B cell (primary cell): ENCODE data around the gene PNO1. TPM values are rescaled to one million over a fixed set of nuclear protein-coding genes. Genes with fewer than 3 reads are reported as not detected.

Source experiments
- ATAC-seq: fragments of 200-7000 bp; cut with Tn5 transposase; one replicate; pipeline ENCODE4 v1.10.0; 2021; ENCODE audit warnings: low read depth, mild to moderate bottlenecking, moderate number of reproducible peaks, moderate library complexity
- CTCF ChIA-PET: fragments of 350-600 bp; sonication (Branson Sonifier 250); formaldehyde crosslinking; loops from one replicate; lab custom pipeline; 2021; ENCODE audit warnings: antibody characterized with exemption, inconsistent platforms; lab: Charles Lee
- POLR2A ChIA-PET: fragments of 350-600 bp; sonication (Branson Sonifier 250); formaldehyde crosslinking; loops from one replicate; lab custom pipeline; 2021; ENCODE audit warnings: antibody characterized with exemption; lab: Charles Lee
- DNase-seq: peaks from one replicate; pipeline ENCODE4 v3.0.0; 2013
- H2AFZ ChIP-seq: 2 replicates; pipeline ENCODE4 v1.6.1; 2012; ENCODE audit warnings: mild to moderate bottlenecking, low read depth, low read length; ENCODE audit not compliant: insufficient read depth, poor library complexity, severe bottlenecking
- H3K27ac ChIP-seq, 2 donors: 1 replicate in 1 of 2; 2 replicates in 1 of 2; pipeline ENCODE4 v1.5.1; 2012 to 2013; ENCODE audit warnings: low read length in 2 of 2, mild to moderate bottlenecking in 2 of 2, moderate library complexity in 1 of 2
- H3K27me3 ChIP-seq, 4 experiments: fragments of 200-600 bp in 1 of 4; sonication (generic) in 1 of 4; replicated peaks in 1 of 4; 1 replicate in 2 of 4; 2 replicates in 2 of 4; pipeline versions ENCODE4 v1.6.1 to v1.7.0; 2013 to 2016; ENCODE audit warnings: low read length in 3 of 4, mild to moderate bottlenecking in 2 of 4, mixed read lengths in 1 of 4, moderate library complexity in 1 of 4; ENCODE audit not compliant: insufficient read depth in 4 of 4, control insufficient read depth in 3 of 4; ENCODE audit errors: control extremely low read depth in 1 of 4
- H3K36me3 ChIP-seq, 2 experiments: replicated peaks in 1 of 2; 1 replicate in 1 of 2; 2 replicates in 1 of 2; pipeline versions ENCODE4 v1.6.1 to v1.7.1; 2013; ENCODE audit warnings: low read length in 1 of 2; ENCODE audit not compliant: insufficient read depth in 2 of 2, control insufficient read depth in 1 of 2; ENCODE audit errors: control extremely low read depth in 1 of 2, extremely low read depth in 1 of 2
- H3K4me1 ChIP-seq, 2 donors: fragments of 200-600 bp in 1 of 2; sonication (generic) in 1 of 2; 1 replicate in 1 of 2; 2 replicates in 1 of 2; pipeline versions ENCODE4 v1.5.1 to v1.6.1; 2013 to 2017; ENCODE audit warnings: low read length in 2 of 2; ENCODE audit not compliant: control insufficient read depth in 2 of 2, insufficient read depth in 2 of 2
- H3K4me2 ChIP-seq: replicated peaks from 2 replicates; pipeline ENCODE3; 2012; ENCODE audit warnings: mild to moderate bottlenecking, low read depth, low read length; ENCODE audit not compliant: poor library complexity, severe bottlenecking
- H3K4me3 ChIP-seq, 5 experiments: fragments of 200-600 bp in 1 of 5; sonication (generic) in 1 of 5; 1 replicate in 3 of 5; 2 replicates in 2 of 5; pipeline versions ENCODE4 v1.5.1 to v1.7.0; 2011 to 2016; ENCODE audit warnings: low read length in 4 of 5, mild to moderate bottlenecking in 4 of 5, low read depth in 2 of 5, control low read depth in 1 of 5, moderate library complexity in 1 of 5; ENCODE audit not compliant: insufficient read depth in 1 of 5; ENCODE audit errors: control extremely low read depth in 1 of 5, extremely low read depth in 1 of 5
- H3K79me2 ChIP-seq: fragments of 200-600 bp; sonication (generic); one replicate; pipeline ENCODE4 v1.6.0; 2016; ENCODE audit warnings: low read length; ENCODE audit not compliant: control insufficient read depth, insufficient read depth
- H3K9ac ChIP-seq: fragments of 200-600 bp; sonication (generic); 2 replicates; pipeline ENCODE4 v1.6.1; 2017; ENCODE audit warnings: mild to moderate bottlenecking, low read length, moderate library complexity
- H3K9me3 ChIP-seq, 3 donors: one replicate each; pipeline versions ENCODE4 v1.6.1 to v1.7.1; 2013; ENCODE audit warnings: low read length in 2 of 3; ENCODE audit not compliant: control insufficient read depth in 2 of 3, insufficient read depth in 1 of 3; ENCODE audit errors: control extremely low read depth in 1 of 3
- H4K20me1 ChIP-seq: 2 replicates; pipeline ENCODE4 v1.6.0; 2012; ENCODE audit warnings: mild to moderate bottlenecking, low read length; ENCODE audit not compliant: insufficient read depth, control insufficient read depth, poor library complexity, severe bottlenecking
- H3K27ac Mint-ChIP-seq: one replicate; pipeline ENCODE4 v1.8.0; 2021; ENCODE audit warnings: mixed read lengths
- H3K27me3 Mint-ChIP-seq: one replicate; pipeline ENCODE4 v1.8.0; 2021; ENCODE audit warnings: mixed read lengths
- H3K4me1 Mint-ChIP-seq: one replicate; pipeline ENCODE4 v1.8.0; 2021; ENCODE audit warnings: mixed read lengths
- H3K4me3 Mint-ChIP-seq: one replicate; pipeline ENCODE4 v1.8.0; 2021; ENCODE audit warnings: mixed read lengths
- H3K9me3 Mint-ChIP-seq: one replicate; pipeline ENCODE4 v1.8.0; 2022; ENCODE audit warnings: mixed read lengths; ENCODE audit not compliant: insufficient read depth
- EZH2 ChIP-seq: IDR thresholded peaks from 2 replicates; pipeline ENCODE4 v1.6.1; 2012; ENCODE audit warnings: borderline replicate concordance, low read depth, mild to moderate bottlenecking, moderate library complexity, low read length; ENCODE audit not compliant: insufficient read depth, poor library complexity, severe bottlenecking
- WGBS: methylation state at CpG from one replicate; pipeline ENCODE4 v1.1.5; 2013; ENCODE audit warnings: missing lambda C conversion rate; ENCODE audit not compliant: insufficient coverage; 5-methylcytosine and 5-hydroxymethylcytosine counted together
- intact Hi-C: fragments of 100-400 bp; cut with micrococcal nuclease; formaldehyde crosslinking; loops from one replicate; pipeline ENCODE4 v1.10.0; 2022
- polyA plus RNA-seq: library from polyadenylated mRNA; depleted of rRNA; stranded (reverse); fragments of >200 nt; gene quantifications from 2 replicates; pipeline ENCODE4 v1.2.3, GENCODE V29; 2012
- total RNA-seq, 2 donors: library from RNA; stranded (reverse); fragments of 120-200 nt in 1 of 2; gene quantifications; 1 replicate in 1 of 2; 2 replicates in 1 of 2; pipeline versions ENCODE4 v1.2.3 to v1.2.4, GENCODE V29; 2013 to 2022
- TF ChIP-seq, protein P1 (sequence below): fragments of 200-600 bp; IDR thresholded peaks from one replicate; pipeline ENCODE4 v1.8.0; 2022; ENCODE audit warnings: antibody characterized with exemption, mild to moderate bottlenecking

PNO1 gene
- total and polyA plus RNA-seq, 2 donors (not counting 1 experiment from before 2014, with no cell fraction given): 4.7 to 12.3 TPM

GRCh38 chr2:68124321-68124720 is 33.4 kb upstream of the PNO1 start:
- Histone ChIP-seq H3K4me2 (no peak overlapping the region), H2AFZ (no peak overlapping the region), H3K36me3 (no peaks in the 10 kb centered on the region), H4K20me1 (no peaks in the 10 kb centered on the region), H3K27ac (no peak overlapping the region), H3K79me2 (no peaks in the 10 kb centered on the region), H3K27me3 (no peaks in the 10 kb centered on the region), H3K4me3 (no peak overlapping the region), H3K9ac (no peak overlapping the region), H3K9me3 (no peaks in the 10 kb centered on the region), H3K4me1 (peaks cover 38 to 51% of the 10 kb centered on the region in 2 donors)
- 70% methylated on average over 2 of the region's 2 CpGs for WGBS
- TF ChIP-seq, protein P1, sequence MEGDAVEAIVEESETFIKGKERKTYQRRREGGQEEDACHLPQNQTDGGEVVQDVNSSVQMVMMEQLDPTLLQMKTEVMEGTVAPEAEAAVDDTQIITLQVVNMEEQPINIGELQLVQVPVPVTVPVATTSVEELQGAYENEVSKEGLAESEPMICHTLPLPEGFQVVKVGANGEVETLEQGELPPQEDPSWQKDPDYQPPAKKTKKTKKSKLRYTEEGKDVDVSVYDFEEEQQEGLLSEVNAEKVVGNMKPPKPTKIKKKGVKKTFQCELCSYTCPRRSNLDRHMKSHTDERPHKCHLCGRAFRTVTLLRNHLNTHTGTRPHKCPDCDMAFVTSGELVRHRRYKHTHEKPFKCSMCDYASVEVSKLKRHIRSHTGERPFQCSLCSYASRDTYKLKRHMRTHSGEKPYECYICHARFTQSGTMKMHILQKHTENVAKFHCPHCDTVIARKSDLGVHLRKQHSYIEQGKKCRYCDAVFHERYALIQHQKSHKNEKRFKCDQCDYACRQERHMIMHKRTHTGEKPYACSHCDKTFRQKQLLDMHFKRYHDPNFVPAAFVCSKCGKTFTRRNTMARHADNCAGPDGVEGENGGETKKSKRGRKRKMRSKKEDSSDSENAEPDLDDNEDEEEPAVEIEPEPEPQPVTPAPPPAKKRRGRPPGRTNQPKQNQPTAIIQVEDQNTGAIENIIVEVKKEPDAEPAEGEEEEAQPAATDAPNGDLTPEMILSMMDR: no peak
- no peak for TF ChIP-seq EZH2
- Mint-ChIP-seq H3K9me3 (no peaks in the 10 kb centered on the region), H3K27me3 (no peaks in the 10 kb centered on the region), H3K4me1 (peaks cover 46% of the 10 kb centered on the region), H3K27ac (peak overlapping the region; percentile 10), H3K4me3 (no peak overlapping the region)
- intact Hi-C loops: no loop called here
- ATAC-seq (no peak), DNase-seq (no peak)
- ChIA-PET CTCF (interaction anchor here (1.5 to 6.9 kb wide), 6 partner anchors 33 to 160 kb away, joined by 4 to 80 read pairs (median 18); partner anchors contain the start of genes C1D and PNO1), POLR2A (no interaction called here)

DNA sequence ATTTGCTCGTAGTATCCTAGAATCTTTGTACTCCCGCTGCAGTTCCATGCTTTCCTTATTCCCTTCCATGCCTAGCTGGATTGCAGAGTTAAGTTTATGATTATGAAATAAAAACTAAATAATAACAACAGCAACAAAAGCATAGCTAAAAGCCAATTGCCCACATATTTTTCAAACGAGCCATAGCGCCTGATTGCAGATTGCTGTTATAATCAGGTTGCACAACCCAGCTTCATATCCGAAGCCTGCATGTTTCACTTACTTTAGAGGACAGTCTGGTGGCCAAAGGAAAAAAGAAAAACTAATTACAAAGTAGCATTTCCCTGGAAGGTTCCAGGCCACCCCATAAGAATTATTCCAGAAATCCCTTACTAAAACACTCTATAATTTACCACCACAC is 31.9 kb upstream of the PNO1 start:
- Mint-ChIP-seq H3K4me1 (peaks cover 36% of the 10 kb centered on the region), H3K27ac (no peak overlapping the region), H3K9me3 (no peaks in the 10 kb centered on the region), H3K4me3 (no peak overlapping the region), H3K27me3 (no peaks in the 10 kb centered on the region)
- no peaks in the 10 kb centered on the region for H3K36me3 ChIP-seq
- ChIA-PET CTCF (interaction anchor here (1.0 to 6.9 kb wide), 6 partner anchors 57 to 318 kb away, joined by 3 to 80 read pairs (median 3); no protein-coding TSS in a partner anchor), POLR2A (no interaction called here)
- no peaks in the 10 kb centered on the region for H3K27me3 ChIP-seq
- H3K4me3 ChIP-seq: no peak overlapping the region
- DNase-seq (no peak), ATAC-seq (no peak)
- H3K79me2 ChIP-seq: no peaks in the 10 kb centered on the region
- no peaks in the 10 kb centered on the region for H3K9me3 ChIP-seq
- 93% methylated on average over 3 of the region's 5 CpGs for WGBS
- no peak overlapping the region for H3K9ac ChIP-seq
- H4K20me1 ChIP-seq: no peaks in the 10 kb centered on the region
- H3K27ac ChIP-seq: no peak overlapping the region
- no peak overlapping the region for H3K4me2 ChIP-seq
- no peak for TF ChIP-seq EZH2
- TF ChIP-seq, protein P1: no peak
- peaks cover 34 to 36% of the 10 kb centered on the region in 2 donors for H3K4me1 ChIP-seq
- H2AFZ ChIP-seq: no peak overlapping the region
- intact Hi-C loops: no loop called here
